GM21390 (cell line): ENCODE results near the gene EXOC6B.

Experiments
- ATAC-seq: cut with Tn5 transposase; IDR thresholded peaks from one replicate; pipeline ENCODE4 v1.9.1; 2021; ENCODE audit not compliant: unreplicated experiment

The EXOC6B gene

DNA sequence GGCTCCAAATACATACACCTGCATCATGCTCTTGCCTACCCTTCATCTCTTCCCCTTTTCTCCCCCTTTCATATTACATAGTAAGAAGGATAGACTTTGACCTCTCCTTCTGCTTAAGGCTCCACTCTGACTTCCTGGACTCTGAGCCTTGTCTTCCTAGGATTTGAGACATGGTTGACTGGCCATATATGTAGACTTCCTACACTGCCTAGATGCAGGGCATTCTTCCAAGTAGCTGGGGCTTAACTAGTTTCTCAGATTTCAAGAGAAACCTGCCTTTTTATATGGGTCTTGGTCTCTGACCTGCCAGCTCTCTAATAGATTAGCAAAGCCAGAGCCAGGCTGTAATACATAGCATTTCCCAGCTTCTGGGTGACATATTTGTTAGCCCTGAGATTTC is 642.8 kb downstream of the EXOC6B start:
- no peak for ATAC-seq

DNA sequence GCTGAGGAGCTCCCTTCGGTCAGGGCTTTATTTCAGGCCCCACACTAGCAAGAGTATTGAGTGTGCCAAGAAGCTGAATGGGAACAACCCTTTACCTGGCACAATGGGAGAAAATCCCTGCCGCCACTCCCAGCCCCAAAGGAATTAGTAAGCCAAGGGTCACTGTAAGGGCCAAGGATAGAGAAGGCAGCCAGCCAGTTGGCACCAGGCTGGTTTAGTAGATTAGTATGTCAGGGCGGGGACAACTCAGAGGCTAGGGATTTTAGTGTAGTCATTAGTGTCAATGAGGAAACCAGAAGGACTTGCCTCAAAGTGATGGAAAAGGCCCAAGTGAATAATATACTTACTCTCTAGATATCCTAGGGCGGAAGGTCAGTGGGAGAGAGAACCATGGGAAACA is 643.3 kb downstream of the EXOC6B start:
- ATAC-seq = no peak

DNA sequence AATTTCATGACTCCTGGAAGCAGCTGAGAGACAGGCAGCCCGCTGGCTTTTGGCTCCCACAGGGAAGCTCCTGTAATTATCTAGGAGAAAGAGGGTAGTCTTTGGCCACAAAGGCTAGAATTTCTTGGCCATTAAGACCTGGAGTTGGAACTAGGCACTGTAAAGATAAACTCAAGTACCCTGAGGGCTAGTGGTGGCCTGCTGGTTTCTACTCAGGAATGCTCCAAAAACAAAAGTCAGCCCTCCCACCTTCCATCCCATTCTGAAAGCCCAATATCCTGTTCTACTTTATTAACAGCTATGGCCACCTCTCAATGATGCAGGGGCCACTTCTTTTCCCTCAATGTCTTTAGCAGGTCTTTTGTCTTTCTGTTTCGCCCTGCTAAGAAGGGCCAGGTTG is 644.2 kb downstream of the EXOC6B start:
- no peak for ATAC-seq

DNA sequence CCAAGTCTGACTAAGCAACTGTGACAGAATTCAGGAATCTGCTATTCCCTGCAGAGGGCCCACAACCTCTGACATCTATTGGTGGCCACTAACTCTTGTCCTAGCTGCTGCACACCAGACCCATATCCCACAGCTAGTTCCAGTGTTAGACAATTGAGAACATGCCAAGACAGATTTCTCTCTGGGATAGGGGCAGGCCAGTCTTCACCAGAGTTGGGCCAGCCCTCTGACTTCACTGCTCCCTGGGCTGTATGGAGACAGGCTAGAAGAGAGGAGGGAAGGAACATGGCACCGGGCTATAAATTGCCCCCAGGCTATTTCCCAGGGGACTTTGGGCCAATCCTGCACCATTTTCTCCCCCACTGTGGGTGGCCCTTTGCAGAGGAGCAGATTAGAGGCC is 645.5 kb downstream of the EXOC6B start:
- ATAC-seq = no peak

DNA sequence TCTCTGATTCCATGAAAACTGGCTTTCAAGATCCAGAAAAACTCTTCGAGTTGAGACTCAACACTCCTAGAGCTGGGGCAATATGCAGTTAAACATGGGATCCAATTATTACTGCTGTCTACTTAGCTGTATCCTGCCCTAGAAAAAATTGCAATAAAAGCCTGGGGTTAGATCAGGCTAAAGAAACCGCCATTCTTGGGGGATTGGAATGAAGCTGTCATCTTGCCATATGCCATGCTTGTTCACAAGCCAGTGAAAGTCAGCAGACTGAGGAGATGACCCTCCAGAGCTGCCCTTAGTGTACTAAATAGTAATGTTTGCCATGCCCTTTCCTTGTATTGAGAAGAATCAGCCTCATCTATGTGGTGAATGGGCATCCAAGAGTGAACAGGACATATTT is 647.3 kb downstream of the EXOC6B start:
- ATAC-seq = no peak

DNA sequence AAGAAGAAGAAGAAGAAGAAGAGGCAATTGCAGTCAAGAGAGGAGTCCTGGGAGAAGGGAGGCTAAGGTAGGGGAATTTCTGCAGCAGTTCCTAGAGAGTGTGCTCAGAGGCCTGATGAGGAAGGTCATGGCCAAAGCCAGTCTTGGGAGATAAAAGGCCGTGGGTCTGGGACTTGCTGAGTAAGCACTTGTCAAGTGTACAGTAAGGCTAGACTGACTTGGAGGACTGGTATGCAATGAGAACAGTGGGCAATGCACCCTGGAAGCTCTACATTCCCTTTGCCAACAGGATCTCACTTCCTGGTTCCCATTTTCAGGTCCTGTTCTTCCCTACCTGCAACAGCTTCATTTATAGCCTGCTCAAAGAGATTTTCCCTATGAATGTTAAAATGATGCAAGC is 649.6 kb downstream of the EXOC6B start:
- ATAC-seq = no peak

DNA sequence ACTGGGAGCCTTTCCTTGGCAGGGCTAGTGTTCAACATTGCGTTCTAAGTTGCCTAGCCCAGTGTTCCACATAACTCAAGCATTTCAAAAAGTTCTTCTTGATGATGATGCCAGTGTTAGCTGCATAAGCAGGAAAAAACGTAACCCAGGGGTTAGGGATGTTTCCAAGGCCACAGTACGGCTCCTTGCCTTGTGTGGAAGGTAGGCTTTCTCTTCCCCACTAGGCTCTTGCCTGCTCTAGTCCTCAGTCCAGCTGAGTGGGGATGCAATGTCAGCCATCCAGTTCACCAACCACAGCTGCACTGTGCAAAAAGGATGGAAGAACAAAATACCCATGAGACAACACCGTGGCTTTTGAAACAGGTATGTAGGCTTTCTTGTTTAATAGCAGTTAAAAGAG is 650.2 kb downstream of the EXOC6B start:
- ATAC-seq = no peak

DNA sequence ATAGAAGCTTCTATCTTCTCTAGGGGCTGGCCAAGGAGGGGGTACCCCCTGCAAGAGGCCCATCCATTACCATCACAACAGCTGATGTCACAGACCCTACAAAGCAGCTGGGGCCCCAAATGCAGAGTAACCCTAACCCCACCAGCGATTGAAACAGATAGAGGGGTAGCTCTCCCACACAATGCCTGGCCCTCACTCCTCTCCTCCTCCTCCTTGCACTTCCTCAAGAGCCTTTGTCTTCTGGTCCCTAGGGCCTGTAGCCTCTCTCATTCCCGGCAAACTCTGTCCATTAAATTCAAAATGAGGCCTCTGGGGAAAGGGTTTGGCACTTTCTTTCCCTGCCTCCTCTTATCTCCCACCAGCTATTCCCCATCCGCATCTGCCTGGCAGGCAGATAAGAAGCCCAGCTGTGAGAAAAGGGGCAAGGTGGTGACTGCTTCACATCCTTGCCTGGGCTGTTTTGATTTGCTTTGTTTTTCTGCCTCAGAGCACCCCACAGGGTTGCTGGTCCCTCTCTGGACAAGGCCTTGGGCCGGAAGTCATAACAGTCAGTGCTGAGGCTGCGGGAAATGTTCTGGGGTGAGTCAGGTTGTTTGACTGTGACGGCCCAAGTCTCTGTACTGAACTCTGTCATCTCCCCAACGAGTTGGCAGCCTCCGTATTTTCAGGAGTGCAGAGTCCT is 652.1 kb downstream of the EXOC6B start:
- no peak for ATAC-seq

DNA sequence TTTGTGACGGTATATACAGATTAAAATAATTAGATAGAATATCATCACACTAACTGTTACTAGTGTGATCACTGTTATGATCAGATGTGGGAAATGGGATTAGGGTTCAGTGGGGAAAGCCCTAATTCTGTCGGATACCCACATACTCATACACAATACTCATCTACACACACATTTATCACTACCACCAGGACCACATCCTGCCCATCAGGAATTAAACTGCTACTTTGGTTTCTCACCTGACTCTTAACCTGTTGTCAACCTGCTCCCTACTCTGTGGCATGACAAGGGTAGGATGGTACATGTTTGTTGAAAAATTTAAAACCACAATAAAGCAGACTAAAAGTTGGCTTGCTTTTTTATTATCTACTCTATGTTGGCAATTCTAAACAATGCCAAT is 653.4 kb downstream of the EXOC6B start:
- ATAC-seq = no peak

DNA sequence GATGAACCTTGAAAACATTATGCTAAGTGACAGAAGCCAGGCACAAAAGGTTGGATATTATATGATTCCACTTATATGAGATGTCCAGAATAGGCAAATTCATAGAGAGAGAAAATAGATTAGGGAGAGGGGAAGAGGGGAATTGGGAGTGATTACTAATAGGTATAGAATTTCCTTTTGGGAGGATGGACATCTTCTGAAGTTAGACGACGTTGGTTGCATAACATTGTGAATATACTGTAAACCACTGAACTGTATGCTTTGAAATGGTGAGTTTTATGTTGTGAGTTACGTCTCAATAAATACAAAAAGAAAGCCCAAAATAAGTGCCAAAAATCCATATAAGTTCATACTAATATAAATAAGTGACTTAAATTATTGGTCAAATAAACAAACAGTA is 659.6 kb downstream of the EXOC6B start:
- no peak for ATAC-seq

DNA sequence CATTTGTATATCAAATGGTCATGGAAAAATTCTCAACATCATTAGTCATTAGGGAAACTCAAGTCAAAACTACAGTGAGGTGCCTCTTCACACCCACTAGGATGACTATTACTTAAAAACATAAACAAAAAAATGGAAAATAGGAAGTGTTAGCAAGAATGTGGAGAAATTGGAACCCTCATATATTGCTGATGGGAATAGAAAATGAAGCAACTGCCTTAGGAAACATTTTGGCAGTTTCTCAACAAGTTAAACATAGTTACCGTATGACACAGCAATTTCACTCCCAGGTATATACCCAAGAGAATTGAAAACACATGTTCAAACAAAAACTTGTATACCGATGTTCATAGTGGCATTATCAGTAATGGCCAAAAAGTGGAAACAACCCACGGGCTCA is 660.0 kb downstream of the EXOC6B start:
- ATAC-seq = no peak

DNA sequence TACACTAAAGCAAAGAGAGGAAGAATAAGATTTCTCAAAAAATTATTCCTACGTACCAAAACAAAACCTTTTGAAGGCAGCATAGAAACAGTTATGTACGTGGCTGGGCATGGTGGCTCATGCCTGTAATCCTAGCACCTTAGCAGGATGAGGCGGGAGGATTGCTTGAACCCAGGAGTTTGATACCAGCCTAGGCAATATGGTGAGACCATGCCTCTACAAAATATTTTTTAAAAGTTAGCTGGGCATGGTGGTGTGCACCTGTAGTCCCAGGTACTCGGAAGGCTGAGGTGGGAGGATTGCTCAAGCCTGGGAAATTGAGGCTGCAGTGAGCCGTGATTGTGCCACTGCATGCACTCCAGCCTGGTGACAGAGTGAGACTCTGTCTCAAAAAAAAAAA is 663.3 kb downstream of the EXOC6B start:
- ATAC-seq = no peak

DNA sequence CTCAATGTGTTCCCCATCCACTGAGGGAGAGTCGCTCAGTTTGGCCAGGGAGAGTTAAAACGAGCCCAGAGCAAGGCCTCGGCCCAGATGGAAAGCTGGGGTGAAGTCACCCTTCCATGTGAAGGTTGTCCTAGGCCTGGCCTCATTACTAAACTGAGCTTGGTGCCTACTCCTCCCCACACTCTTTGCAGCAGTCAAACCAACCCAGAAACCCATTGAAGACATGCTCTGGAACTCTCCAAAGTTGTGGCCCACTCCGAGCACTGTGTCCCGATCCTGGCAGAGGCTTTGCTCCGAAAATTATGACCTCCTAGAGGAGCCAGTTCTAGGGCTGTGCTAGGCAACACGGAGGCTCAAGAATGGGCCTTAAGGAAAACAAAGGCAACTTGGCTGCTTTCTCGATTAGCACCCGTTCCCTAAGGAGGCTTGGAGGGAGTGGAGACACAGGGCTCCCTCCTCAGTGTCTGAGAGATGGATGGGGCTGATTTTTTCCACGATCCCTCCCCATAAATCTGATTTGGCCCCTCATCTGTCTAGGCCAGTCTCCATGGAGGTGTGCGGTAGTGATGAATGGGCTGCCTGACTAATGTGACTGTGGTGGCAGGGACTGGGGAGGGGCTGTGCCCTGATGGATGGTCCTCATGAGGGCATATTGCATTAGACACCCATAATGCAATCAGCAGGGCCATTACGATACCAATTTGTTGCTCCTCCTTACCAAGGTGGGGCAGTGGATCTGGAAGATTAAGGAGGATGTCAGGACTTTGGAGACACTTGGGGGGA is 666.4 kb downstream of the EXOC6B start:
- ATAC-seq = no peak

DNA sequence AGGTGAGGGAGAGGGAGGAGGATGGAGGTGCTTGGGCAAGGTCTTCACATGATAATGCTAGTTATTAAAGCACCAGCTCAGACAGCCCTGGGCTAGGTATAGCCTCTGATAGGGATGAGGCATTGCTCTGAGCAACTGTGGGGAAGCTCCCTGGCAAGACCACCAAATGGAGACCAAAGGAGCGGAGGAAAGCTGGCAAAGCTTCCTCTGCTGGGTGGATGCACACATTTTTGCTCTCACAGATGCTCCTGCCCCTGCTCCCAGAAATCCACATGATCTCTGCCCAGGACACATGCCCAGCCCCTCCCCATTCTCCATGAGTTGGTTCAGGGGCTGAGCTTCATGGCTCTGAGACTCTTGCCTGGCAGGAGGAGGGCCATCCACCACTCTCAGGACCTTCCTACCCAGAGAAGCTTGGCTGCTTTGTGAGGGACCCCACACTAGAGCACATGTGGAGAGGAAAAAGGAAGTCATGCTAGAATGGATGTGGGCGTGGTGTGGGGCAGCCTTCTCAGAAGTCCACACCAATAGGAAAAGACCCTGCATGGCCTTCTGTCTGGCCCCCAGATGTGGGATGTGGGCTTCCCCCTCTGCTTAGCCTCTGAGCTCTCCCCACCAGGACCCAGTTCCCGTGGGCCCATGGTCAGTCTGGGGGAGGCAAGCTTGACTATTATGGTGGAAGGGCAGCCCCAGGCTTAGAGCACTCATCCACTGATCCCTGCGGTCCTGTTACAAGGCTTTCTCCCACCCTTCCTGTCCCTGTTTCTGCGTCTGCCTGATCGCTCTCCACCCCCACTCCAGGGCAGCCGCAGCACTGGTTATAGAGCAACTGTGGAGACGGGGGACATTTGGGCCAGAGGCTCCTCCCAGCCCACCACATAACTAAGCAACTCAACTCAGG is 667.7 kb downstream of the EXOC6B start:
- no peak for ATAC-seq

DNA sequence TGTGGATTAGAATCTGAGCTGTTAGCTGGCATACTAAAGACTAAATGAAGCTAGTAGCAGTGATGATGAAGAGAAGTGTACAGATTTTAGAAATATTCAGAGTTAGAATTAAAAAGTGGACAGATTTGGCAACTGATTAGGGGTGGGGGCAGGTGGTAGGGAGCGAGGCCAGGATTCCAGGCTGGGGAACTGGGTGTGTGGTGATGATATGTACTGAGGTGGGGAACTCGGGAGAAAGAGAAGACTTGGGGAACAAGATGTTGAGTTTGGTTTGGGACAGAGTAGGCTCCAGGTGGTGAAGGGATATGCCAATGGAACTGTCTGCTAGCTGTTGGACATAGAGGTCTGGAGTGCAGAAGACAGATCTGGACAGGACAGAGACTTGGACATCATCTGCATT is 669.0 kb downstream of the EXOC6B start:
- no peak for ATAC-seq

DNA sequence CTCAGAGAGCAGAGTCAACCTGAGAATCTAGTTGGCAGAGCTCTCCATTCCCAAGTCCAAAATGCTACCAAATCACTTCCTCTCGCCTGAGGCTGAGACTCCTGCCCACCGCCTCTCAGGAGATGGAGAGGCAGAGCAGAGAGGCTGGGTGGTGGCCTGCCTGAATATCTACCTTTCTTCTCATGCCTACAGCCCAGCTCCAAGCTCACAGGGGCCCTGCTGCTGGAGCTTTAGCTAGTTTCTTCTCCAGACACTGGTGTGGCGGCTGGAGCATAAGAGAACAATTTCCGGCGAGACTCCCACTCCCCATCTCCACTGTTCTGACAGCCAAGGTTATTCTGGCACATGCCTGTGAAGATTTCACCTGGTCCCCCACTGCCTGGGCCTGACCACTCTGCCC is 670.1 kb downstream of the EXOC6B start:
- no peak for ATAC-seq

DNA sequence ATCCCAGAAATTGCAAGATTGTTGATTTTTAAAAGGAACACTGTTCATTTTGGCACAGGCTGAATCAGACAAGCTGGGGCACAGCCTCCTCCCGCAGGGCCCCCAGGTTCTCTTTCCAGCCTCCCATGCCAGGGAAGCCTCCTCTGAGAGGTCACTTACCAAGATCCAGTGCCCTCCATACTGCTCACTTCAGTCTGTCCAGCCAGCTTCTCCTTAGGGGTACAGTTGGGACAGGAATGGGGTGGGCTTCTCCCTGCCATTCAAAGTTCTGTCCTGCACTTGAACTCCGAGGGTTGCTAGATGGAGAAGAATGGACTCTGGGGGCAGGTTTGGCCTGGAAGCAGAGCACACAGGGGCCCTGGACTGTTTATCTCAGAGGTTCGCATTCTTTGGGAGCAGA is 670.7 kb downstream of the EXOC6B start:
- ATAC-seq = no peak

DNA sequence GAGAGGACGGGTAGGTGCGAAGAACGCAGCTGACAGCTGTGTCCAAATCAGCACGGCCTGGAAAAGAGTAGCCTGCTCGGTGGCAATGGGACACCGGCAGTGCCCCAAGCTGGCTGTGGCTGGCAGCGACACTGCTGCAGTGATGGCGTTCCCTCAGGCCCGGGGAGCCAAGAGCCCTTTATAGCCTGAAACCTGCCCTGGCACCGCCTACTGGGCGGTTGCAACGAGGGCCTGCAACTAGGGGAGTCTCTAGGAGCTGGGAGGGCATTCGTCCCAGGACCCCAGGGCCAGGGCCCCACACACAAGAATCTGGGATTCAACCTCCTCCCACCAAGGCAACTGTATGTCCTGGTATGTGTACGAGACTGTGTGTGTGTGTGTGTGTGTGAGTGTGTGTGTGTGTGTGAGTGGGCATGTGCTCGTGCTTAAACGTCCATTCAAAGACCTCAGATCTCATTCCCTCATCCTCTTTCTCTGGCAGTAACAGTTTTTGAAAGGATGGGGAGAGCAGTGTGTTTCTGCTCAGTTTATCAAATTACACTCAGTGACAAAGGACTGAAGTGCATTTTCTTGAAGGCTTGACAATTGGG is 671.4 kb downstream of the EXOC6B start:
- ATAC-seq = no peak

DNA sequence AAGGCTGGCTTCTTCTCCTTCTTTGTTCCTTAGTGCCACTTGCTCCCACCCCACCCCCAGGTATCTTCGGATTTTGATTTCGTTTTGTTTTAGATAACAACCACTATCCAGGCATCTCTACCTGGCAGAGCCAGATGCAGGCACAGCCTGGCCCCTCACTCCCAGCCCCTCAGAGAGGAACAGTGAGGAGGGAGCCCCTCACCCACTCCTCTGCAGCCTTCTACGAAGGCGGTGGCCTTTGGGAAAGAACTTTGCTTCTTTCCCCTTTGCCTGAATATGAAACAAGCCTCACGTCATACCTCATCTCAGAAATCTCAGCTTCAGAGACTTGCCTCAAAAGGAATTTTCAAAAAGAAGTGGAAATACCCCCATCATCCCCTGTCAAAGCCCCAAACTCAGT is 671.9 kb downstream of the EXOC6B start:
- ATAC-seq = no peak

DNA sequence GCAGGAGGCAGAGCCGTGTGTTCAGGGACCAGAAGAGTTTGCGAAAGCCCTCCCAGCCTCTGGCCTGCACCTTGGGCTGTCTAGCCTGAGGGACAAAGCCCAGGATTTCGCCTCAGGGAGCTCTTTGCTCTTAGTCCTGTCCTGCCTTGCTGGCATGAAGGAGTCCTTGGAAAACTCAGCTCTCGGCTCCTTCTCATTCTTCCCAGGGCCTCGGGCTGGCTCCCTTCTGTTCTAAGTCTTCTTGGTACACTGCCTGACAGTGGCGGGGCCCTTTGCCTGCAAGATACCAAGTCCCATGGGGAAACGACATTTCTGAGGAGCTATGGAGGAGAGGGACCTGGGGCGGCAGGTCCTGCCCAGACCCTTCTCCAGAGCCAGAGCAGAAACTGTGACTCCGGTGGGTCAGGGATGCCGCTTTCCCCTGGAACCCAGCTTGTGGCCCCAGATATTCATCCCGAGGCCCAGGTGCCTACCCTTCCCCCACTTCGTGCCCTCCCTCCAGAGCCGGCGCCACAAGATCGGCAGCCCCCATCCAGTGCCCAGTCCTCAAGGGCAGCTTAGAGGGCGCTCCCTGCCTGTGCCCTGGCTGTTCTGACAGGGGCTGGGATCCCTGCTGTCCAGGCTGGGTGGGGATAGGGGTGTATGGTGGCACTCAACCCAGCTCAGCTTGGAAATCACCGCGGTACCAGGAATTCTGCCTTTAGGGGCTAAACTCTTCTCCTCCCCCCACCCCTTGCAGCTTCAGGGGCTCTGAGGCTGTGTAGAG is 672.6 kb downstream of the EXOC6B start:
- ATAC-seq = no peak
